Measurements from ENCODE around the gene ADPRH.

DNA sequence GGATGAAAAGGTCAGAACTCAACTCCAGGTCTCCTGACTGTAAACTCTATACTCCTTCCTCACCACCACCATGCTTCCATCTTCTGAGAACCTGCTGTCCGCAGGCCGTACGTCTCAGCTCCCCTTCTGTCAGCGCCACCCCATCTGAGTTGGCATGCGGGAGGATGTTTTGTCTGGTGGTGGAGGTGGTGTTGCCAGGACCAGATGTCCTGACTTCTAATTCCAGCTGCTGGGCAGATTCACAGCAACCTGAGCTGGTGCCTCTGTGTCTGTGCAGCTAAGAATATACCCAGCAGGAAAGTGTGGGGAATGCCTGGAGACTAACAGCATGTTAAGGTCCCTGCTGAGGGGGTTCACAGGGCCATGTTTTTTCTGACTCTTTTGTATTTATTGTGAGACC is 41.6 kb downstream of the ADPRH start:
- TF ChIP-seq, protein P1, sequence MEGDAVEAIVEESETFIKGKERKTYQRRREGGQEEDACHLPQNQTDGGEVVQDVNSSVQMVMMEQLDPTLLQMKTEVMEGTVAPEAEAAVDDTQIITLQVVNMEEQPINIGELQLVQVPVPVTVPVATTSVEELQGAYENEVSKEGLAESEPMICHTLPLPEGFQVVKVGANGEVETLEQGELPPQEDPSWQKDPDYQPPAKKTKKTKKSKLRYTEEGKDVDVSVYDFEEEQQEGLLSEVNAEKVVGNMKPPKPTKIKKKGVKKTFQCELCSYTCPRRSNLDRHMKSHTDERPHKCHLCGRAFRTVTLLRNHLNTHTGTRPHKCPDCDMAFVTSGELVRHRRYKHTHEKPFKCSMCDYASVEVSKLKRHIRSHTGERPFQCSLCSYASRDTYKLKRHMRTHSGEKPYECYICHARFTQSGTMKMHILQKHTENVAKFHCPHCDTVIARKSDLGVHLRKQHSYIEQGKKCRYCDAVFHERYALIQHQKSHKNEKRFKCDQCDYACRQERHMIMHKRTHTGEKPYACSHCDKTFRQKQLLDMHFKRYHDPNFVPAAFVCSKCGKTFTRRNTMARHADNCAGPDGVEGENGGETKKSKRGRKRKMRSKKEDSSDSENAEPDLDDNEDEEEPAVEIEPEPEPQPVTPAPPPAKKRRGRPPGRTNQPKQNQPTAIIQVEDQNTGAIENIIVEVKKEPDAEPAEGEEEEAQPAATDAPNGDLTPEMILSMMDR (IDR thresholded peaks at IDR 0.05): no peak
- TF ChIP-seq POLR2A (IDR thresholded peaks at IDR 0.05) (no peak), POLR2AphosphoS5 (IDR thresholded peaks at IDR 0.05) (no peak)

All from suprapubic skin (tissue), 4 donors.